Measurements from ENCODE around the gene NR5A1.

The NR5A1 gene
- 0 reads per million in 4 experiments for total RNA-seq

DNA sequence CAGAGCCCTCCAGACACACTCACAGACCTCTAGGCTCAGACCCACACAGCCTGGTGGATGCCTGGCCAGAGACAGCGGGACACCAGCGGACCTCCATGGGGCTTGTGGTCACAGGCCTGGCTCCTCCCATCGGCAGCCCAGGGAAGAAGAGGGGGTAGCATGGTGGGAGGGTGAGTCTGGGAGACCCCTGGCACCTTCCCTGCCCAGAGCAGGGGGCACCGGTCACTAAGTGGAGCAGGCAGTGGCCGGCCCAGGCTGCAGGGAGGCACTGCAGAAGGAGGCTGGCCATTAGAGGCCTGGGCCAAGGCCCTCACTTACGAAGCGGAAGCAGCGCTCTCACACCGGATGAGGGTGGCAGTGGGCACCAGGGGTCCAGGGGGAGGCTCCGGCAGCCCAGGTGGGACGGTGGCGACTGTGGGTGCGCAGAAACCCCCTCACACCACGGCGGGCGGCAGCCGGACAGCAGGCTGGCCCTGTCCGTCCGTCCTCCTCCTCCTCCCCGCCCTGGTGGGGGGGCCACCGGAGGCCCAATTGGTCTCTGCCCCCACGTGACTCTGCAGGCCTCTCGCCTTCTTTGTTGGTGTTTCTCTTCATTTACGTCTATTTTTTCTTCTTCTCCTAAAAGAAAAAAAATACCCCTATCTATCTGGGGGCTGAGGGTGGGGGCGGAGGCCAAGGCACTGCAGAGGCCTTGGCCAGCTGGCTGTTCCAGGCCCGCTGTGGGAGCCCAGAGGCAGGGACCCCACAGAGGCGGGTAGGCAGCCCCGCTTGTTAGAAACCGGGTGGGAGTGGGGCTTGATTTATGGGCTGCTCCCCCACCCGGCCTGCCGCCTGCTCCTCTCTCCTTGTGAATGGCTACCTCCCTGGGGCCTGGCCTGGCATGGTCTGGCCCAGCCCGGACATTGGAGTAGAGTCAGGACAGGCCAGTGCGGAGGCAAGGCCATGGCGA is at the start of gene NR5A1:
Gene NR5A1 (minus strand): TSS at position 469 of the 949 bp plus-strand sequence. CDS start 4,004 bp downstream, outside the sequence.
- no peak for DNase-seq

DNA sequence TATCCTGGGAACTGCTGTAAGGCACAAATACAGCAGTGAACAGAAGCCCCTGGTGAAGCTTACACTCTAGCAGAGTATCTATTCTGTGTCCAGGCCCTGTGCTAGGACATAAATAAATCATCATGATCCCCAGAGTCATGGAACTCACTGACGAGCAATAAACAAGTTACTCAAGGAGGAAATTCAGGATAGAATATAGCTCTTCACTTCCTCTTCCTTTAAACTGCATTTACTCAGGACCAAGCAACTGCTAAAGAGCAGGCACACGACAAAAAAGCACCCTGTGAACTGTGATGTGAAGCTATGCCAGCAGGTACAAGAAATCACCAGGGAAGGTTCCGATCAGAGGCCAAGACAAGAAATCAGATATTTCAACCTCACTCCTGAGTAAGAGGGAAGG is 47.8 kb upstream of the NR5A1 start:
- DNase-seq, result no peak

DNA sequence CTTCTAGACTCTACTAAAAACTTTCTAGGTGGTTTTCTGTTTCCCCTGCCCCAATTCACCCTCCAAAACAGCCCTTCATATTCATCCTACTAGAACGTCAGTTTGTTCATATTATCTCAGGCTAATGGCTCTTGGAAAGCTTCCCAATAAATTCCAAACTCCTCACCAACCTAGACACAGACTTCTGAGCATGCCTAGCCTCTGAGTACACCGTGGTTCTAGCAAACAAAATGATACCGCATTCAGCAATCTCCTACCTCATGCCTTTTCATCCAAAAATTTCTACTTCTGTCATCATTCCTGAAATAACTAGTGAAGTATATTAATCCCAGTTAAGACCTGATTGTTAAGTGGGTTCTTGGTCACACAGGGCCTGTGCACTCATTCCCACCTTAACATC is 46.5 kb upstream of the NR5A1 start:
- DNase-seq, result no peak

DNA sequence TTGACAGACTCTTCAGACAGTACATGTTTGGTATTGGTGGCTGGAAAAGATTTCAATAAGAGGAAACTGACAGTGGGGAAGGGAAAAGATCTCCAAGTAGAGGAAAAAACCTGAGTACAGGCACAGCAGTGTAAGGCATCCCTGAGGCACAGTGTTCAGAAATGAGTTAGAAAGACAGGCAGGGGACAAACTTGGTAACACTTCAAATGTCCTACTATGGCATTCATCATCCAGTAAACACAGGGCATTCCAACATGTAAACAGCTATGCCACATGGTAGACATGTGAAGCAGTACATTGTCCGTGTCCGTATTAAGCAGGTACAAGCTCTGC is 45.0 kb upstream of the NR5A1 start:
- DNase-seq, result no peak

DNA sequence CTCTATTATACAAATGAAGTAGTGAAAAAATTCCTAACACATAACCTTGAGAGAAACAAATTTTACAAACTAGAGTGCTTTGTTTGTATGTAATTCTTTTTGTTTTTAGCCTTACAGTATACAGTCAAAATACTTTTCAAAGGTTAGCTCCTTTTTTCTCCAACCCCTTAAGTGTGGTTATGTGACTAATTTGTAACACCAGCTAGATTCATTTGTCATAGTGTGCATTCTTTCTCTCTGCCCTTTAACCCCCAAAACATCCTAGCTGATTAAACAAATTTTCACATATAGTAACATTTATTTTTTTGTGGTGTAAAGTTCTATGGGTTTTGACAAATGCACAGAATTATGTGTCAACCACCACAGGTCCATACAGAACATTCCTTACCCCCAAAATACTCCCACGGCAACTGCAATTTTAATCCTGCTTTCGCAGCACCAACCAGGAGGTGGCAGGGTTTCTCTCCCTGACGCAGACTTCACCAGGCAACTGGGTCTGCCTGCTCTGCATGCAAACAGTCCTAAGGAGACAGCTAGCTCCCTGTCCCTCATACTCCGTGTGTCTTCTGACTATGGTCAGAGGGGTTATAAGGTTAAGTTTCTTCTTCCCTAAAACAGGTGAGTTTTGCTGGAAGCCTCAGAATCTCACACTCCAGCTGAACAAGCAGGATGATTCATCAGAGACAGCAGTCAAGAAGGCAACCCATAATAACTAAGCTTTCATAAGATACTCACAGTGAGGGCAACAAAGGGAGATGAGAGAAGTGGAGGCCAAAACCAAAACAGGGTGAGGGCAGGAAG is 44.5 kb upstream of the NR5A1 start:
- DNase-seq, result no peak

DNA sequence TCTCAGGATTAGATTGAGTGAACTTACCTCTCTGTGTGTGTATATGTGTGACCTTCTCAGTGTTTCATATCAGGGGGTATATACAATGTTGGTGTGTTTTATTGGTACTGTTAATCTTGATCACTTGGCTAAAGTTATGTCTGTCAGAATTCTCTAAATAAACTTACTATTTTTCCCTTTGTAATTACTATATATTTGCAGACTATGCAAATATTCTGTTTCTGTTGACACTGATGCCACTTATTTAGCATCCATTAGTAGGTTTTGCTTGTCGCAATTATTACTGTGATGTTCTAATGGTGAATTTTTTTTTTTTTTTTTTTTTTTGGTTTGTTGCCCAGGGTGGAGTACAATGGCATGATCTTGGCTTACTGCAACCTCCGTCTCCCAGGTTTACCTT is 42.9 kb upstream of the NR5A1 start:
- DNase-seq, result no peak

DNA sequence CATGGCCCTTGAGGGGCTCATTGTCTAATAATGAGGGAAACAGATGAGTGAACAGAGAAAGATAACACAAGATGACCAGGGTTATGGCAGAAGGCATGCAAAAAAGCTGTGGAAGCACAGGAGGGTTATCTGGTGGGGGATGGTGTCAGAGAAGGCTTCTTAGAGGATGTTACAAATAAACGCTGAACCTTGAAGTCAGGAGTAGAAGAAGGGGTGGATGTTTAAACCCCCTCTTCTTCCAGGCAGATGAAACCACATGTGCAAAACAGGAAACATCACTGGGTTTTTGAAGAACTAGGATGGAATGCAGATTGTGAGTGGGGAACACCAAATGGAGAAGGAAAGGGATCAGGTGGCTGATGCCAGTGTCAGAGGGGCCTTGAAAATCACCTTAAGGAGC is 41.8 kb upstream of the NR5A1 start:
- no peak for DNase-seq

DNA sequence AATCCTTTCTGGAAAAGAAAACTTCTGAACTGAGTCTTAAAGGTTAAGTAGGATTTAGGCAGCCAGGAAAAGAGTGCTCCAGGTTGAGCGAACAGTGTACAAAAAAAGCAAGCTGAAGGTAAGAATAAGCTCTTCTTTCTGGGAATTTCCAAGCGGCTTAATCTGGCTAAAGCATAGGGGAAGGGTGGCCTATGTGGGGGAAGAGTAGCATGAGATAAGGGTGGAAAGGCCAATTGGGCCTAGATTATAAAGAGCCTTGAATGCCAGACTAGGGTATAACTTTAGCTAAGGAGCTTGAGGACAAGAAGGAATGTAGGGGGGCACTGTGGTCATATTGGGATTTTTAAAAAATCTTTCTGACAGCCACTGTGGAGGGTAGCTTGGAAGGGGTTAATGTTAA is 37.3 kb upstream of the NR5A1 start:
- DNase-seq, result no peak

DNA sequence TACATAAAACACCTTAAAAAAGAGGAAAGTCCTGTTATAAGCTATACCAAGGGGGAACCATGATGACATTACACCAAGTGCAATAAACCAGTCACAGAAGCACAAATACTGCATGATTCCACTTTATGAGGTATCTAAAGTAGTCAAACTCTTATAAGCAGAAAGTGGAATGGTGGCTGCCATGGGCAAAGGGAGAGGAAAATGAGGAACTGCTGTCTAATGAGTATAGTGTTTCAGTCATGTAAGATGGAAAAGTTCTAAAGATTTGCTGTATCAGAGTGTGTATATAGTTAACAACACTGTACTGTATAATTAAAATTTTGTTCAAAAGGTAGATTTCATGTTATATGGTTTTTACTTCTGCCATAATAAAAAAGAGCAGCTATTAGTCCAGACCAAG is 34.6 kb upstream of the NR5A1 start:
- no peak for DNase-seq

DNA sequence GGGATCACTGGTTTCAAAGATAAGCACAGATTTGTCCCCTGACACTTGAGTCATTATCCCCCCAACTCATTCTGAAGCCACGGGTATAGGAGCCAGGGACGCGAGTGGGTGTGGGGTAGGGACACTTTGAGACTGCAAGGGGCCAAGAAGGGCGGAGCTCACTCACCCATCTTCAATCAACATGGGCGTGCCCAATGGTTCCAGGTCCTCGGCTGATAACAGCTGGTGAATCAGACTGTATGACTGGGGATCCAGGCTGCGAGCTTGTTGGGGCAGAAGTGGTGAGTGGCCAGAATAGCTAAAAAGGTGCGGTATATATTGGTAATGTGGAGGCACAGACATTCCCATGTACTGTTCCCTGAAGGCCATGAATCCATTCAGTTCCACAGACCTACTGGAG is 30.7 kb upstream of the NR5A1 start:
- DNase-seq, result no peak

DNA sequence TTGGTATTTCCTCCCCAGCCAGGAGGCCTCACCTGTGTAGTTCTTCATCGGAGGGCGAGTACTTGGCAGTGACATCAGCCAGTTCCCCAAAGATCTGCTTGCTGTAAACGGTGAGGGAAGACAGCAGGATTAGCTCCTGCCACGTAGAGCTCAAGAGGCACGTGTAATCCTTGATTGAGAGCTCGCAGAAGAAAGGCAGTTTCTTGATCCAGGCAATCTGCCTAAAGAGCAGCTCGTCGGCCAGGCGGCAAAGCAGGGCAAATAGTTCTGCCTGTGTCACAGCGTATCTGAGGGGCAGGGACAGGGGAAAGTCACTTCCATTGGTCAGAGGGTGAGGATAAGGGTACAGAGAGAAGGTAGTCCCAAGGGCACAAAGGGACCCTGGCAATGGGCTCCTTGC is 28.6 kb upstream of the NR5A1 start:
- DNase-seq, result no peak

DNA sequence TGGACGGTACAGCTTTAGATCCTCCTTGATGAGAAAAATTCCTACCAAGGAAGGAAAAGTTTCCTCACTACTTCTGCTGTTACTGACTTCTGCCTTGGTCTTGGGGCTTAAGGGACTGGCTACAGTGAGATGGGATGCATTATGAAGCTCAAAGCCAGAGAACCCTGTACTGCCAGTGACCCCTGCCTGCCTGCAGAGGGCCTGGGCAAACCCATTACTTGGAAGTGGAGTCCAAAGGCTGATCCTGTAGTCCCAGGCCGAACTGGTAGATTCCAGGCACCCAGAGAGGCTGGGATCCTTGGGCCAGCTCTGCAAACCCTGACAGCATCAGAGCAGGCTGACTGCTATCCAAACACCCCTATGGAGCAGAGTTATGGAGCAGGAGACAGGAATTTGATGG is 25.7 kb upstream of the NR5A1 start:
- no peak for DNase-seq

DNA sequence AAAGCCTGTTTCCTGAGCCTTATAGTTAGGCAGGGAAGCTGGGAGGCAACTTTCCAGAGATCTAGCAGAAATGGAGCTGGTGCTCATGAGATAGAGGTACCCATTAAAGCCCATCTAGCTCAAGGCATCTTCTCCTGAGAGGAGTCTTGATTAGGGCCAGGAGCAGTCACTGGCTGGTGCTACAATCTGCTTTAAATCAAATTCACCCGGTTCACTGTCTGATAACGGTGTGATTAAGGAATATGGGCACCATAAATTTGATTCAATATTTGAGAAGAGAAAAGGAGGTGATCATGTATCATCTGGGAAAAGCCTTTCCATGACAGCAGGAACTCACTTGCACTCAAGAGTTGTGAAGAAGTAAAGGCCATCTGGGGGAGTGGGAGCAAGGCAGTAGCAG is 23.9 kb upstream of the NR5A1 start:
- DNase-seq, result no peak

DNA sequence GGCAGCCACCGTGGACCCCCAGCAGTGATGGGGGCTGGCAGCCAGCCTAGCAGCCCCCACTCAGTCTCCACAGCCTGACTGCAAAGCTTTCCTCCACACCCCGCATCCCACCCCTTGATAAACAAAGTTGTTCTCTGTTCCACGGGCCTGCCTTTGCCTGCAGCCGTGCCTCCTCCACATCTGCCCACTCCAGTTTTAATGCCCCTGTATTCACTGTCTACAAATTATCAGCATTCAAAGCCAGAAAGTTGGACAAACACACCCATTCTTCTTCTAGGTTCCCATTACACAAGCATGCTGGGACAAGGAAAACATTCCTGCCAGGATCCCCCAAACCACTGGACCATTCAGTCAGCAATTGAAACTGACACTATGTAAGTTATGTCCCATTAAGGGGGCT is 23.0 kb upstream of the NR5A1 start:
- no peak for DNase-seq

DNA sequence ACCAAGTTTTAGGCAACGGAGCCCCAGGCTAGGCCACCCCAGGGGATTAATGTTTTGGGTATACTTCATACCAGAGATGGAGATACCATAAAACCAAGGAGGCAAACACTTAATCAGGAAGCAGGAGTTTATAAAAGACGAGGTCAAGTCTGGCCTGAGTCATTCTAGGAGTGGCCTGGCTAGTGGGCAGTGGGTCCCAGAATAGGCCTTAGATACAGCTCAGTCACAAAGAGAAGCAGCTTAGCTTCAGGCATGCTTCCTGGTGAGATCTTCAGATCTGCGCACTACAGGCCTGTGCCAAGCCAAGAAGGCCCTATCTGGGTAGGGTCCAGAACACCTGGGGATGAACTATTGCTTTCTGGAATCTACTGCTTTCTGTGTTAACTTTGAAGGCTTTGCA is 20.6 kb upstream of the NR5A1 start:
- no peak for DNase-seq

DNA sequence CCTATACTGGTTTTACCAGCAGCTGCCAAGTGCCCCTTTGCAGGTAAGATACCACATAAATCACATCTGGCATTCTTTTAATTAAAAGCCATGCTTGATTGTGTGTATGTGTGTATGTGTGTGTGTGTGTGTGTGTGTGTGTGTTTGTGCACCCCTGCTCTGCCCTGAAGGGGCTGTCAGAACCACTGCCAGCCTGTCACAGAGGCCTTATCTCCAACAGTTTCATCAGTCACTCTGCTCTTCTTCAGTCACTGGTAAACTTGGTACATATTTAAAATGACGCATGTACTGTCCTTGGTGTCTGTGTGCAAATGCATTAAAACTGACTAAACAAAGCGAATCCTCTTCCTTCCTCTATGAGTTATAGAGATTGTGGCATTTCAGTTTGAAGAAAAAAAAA is 19.0 kb upstream of the NR5A1 start:
- no peak for DNase-seq

DNA sequence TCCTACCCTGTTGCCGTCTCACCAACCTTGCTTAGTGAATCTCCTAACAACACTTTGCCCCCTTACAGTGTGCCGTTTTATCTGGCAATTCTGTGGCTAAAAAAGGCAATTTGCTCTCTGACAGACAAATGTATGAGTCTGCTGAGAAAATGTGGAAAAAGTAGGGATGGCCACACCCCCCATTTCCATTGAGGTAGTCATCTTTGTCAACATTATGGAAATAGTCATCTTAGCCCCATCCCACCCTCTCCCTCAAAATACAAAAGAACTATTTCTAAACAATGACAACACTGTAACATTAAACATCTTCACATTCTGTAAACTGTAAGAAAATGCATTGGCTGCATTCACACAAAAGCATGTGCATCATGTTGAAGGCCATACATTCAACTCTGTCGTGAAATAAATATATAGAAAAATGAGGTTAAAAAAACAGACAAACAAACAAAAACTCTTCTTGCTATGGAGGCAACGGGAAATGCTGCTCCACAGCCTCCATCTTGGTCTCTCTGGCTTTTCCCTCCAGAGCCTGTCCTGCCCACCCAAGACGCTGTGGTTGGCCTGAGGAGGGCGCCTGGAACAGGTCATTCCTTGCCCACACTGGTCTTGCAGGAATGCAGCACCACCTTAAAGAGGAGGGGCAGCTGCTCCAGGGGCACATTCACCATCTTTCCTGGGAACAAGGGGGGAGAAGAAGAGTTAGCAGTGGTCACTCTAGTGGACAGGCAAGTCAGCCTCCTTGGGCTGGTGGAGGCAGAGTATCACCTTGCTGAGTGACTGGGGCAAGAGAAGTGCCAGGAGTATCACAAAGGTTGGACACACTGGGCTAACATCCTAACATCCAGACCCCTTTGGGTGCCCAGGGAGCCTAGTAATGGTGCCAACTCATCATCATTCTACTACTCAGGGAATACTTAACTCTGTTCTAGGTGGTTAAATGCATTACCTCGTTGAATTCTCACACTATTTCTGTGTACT is 15.2 kb upstream of the NR5A1 start:
- DNase-seq, result no peak

DNA sequence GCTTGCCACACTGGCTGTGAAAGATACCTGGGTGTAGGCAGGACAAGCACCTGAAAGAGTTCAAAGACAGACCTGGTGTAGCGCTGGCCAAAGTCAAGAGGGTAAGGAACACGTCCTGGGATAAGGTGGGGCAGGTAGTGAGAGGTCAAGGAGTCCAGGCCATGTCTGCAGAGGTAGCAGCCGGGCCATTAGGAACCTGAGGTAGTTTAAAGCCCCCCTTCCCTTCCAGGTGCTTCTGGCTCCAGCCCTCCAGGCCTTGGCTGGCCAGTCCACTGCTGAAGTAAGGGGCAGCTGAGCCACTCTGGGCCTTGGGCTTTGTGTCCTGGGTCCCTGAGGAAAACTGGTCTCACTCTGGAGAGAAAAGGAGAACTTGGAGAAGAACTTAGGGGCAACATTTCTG is 13.9 kb upstream of the NR5A1 start:
- no peak for DNase-seq

DNA sequence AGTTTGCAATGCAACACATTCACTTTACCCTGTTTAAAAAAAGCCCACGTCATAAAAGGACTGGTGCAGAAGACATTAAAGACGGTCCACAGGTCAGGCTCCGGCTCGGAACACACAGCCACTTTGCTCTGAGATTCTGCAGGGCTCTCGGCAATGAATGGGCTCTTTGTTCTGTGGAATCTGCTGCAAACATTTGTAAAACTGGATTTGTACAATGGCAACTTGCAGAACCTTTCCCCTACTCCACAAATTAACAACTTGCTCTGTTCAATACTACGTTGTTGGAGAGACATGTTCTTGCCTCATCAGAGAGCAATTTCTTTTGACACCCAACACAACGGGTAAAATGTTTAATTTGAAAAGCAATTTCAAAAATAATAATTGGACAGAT is 13.0 kb upstream of the NR5A1 start:
- no peak for DNase-seq

DNA sequence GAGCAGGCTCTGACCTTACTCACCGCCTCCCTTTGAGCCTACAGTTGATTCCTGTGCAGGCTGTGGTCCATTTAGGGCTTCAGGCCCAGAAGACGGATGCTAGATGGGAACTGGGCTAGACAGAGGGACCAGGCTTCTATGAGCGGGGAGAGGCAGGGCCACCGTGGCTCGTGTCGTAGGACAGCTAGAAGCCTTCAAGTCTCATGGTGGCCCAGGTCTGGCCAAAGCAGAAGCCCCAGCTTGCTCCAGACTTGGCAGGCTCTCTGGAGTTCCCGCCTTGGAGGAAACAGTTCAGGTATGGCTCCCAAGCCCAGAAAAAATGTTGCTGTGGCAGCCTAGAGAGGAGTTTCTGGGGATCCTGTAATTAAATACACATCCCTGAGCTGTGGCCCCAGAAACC is 10.9 kb upstream of the NR5A1 start:
- no peak for DNase-seq

DNA sequence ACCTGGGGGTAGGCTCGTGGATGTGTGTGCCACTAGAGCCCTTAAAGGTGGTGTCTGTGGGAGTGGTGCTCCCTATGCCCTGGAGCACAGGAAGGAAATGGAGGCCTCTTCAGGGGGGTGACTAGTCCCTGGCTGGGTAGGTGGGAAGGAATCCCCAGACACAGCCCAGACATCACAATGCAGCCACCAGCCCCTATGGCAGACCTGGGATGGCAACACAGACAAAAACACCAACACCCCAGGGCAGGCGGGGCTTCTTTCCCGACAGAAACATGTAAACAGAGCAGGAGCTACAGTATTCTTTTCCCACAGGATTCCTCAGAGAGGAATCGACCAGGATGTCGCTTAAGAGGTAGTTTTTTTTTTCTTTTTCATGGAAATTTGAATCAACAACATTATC is 10.4 kb upstream of the NR5A1 start:
- no peak for DNase-seq

DNA sequence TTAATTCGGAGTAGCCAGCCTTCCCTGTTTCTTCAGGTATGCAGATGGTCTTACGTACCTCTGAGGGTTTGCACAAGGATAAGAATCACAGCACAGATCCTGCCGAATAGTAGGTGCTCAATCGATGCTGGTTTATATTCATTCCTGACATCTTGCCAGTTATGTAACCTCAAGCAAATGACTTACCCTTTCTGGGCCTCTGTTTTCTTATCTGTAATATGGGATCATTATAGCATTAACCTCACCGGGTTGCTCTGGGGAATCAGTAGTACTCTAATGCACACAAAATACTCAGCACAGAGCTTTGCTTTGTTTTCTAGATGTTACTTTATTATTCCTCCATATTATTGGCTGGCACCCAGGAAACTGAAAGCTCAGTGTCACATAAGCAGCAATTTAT is 7.7 kb upstream of the NR5A1 start:
- no peak for DNase-seq

DNA sequence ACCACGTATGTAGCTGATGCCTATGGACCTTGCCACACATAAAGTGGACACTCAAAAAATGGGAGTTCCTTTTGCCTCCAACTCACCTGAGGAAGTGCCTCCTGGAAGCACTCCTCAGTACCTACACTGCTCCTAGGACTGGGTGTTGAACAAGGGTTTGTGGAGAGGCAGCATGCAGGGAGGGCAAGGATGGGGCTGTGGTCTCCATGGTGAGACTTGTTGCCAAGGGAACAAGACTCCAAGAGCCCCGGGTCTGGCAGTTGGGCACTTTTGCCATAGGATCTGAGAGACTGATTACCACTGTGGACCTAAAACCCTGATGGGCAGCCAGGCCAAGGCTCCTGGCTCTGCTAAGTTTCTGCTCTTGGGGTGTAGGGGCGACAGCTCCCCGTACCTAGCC is 6.9 kb upstream of the NR5A1 start:
- no peak for DNase-seq
